HepG2 (cell line): ENCODE data around the gene PID1. TPM values are rescaled to one million over a fixed set of nuclear protein-coding genes. Genes with fewer than 3 reads are reported as not detected.

ENCODE experiments used
- ATAC-seq: fragments of 200-7000 bp; cut with Tn5 transposase; 3 replicates; pipeline ENCODE4 v1.9.1; 2020; ENCODE audit warnings: mild to moderate bottlenecking, moderate library complexity
- BruUV-seq: library from RNA; stranded (reverse); fragments of 400-500 nt; replicated peaks from 2 replicates; lab custom pipeline; 2021; lab: Mats Ljungman, UMichigan
- CTCF ChIA-PET: fragments of 300-600 bp; formaldehyde crosslinking; extraction: SDS; loops from one replicate; lab custom pipeline; 2021; ENCODE audit warnings: low total read pairs, inconsistent platforms, low intra/inter-chr PET ratio; lab: Yijun Ruan, JAX
- POLR2A ChIA-PET: fragments of 350-600 bp; sonication (Branson Sonifier 250); formaldehyde crosslinking; loops from one replicate; lab custom pipeline; 2020; ENCODE audit warnings: antibody characterized with exemption, inconsistent platforms; lab: Yijun Ruan, JAX
- DNase-seq: peaks from one replicate; pipeline ENCODE4 v3.0.0-alpha.2; 2015; ENCODE audit warnings: low spot score
- FAIRE-seq: peaks from 3 replicates; lab custom pipeline; 2011; peaks lifted over from hg19 to GRCh38; lab: Jason Lieb, UNC
- H2AFZ ChIP-seq: one replicate; pipeline ENCODE4 v1.6.1; 2011; ENCODE audit warnings: low read length, inconsistent platforms
- H3K27ac ChIP-seq: fragments of 300-600 bp; 3 replicates; pipeline ENCODE4 v1.8.0; 2011; ENCODE audit warnings: mixed run types, mild to moderate bottlenecking, mixed read lengths, low read length, inconsistent platforms; ENCODE audit not compliant: insufficient read depth; ENCODE audit errors: extremely low read length
- H3K27me3 ChIP-seq, 2 experiments: fragments of 200-600 bp in 1 of 2; 2 replicates in 1 of 2; 3 replicates in 1 of 2; pipeline versions ENCODE4 v1.6.0 to v1.8.0; 2011; ENCODE audit warnings: low read length in 2 of 2, mild to moderate bottlenecking in 2 of 2, moderate library complexity in 2 of 2, inconsistent platforms in 1 of 2; ENCODE audit not compliant: insufficient read depth in 2 of 2, control insufficient read depth in 1 of 2
- H3K36me3 ChIP-seq, 2 experiments: fragments of 200-600 bp in 1 of 2; replicated peaks in 1 of 2; 2 replicates in 1 of 2; 3 replicates in 1 of 2; pipeline versions ENCODE4 v1.5.1 to v1.8.0; 2011; ENCODE audit warnings: low read length in 2 of 2, inconsistent platforms in 1 of 2; ENCODE audit not compliant: insufficient read depth in 2 of 2, control insufficient read depth in 1 of 2
- H3K4me1 ChIP-seq: 2 replicates; pipeline ENCODE4 v1.5.1; 2012; ENCODE audit warnings: low read length, inconsistent platforms; ENCODE audit not compliant: insufficient read depth
- H3K4me2 ChIP-seq: 2 replicates; pipeline ENCODE4 v1.6.0; 2011; ENCODE audit warnings: low read depth, low read length, inconsistent platforms
- H3K4me3 ChIP-seq, 3 experiments: fragments of 200-600 bp in 1 of 3; sonication (generic), shearing (Covaris generic) in 1 of 3; replicated peaks in 1 of 3; 2 replicates each; pipeline ENCODE4 v1.5.1; 2011 to 2016; ENCODE audit warnings: low read length in 3 of 3, inconsistent platforms in 2 of 3, low read depth in 2 of 3, mild to moderate bottlenecking in 2 of 3, control low read depth in 1 of 3, mixed read lengths in 1 of 3; ENCODE audit not compliant: insufficient read depth in 1 of 3
- H3K79me2 ChIP-seq: one replicate; pipeline ENCODE4 v1.6.1; 2011; ENCODE audit warnings: low read length, inconsistent platforms; ENCODE audit not compliant: insufficient read depth
- H3K9ac ChIP-seq: 2 replicates; pipeline ENCODE4 v1.6.0; 2011; ENCODE audit warnings: mild to moderate bottlenecking, low read depth, low read length, inconsistent platforms; ENCODE audit not compliant: insufficient read depth
- H3K9me3 ChIP-seq: 2 replicates; pipeline ENCODE4 v1.5.1; 2012; ENCODE audit warnings: mild to moderate bottlenecking, low read length
- H4K20me1 ChIP-seq: 2 replicates; pipeline ENCODE4 v1.6.0; 2011; ENCODE audit warnings: inconsistent platforms, mild to moderate bottlenecking, low read length, moderate library complexity; ENCODE audit not compliant: insufficient read depth
- BCL6 ChIP-seq: IDR thresholded peaks from 2 replicates; pipeline ENCODE4 v1.6.1; 2016; ENCODE audit warnings: missing genetic modification reagents, missing compliant biosample characterization
- CBX5 ChIP-seq: sonication (generic); formaldehyde crosslinking; IDR thresholded peaks from 2 replicates; pipeline ENCODE4 v1.4.0; 2020; ENCODE audit warnings: missing genetic modification reagents, borderline replicate concordance
- GATA4 ChIP-seq: sonication (generic); IDR thresholded peaks from 2 replicates; pipeline ENCODE4 v1.6.1; 2016; ENCODE audit warnings: antibody characterized with exemption, low read depth, borderline replicate concordance
- HHEX ChIP-seq: IDR thresholded peaks from 2 replicates; pipeline ENCODE4 v1.6.1; 2016; ENCODE audit warnings: control low read depth
- KLF6 ChIP-seq: IDR thresholded peaks from 2 replicates; pipeline ENCODE4 v1.8.0; 2016; ENCODE audit warnings: missing biosample characterization, missing genetic modification reagents
- POLR2A ChIP-seq, 2 experiments: IDR thresholded peaks; 2 replicates each; pipeline ENCODE4 v1.6.1; 2011; ENCODE audit warnings: low read depth in 2 of 2, low read length in 2 of 2, mild to moderate bottlenecking in 1 of 2, moderate library complexity in 1 of 2; ENCODE audit not compliant: insufficient read depth in 1 of 2
- RBAK ChIP-seq: sonication (generic); formaldehyde crosslinking; IDR thresholded peaks from 2 replicates; pipeline ENCODE4 v1.5.1; 2020; ENCODE audit warnings: mild to moderate bottlenecking, missing genetic modification reagents
- ZNF263 ChIP-seq: sonication (generic); formaldehyde crosslinking; IDR thresholded peaks from 2 replicates; pipeline ENCODE4 v1.4.0; 2020; ENCODE audit warnings: missing genetic modification reagents
- ZNF451 ChIP-seq: sonication (generic); formaldehyde crosslinking; IDR thresholded peaks from 2 replicates; pipeline ENCODE4 v1.5.0; 2020; ENCODE audit warnings: mild to moderate bottlenecking, missing genetic modification reagents
- ZNF709 ChIP-seq: sonication (generic); formaldehyde crosslinking; IDR thresholded peaks from 2 replicates; pipeline ENCODE4 v1.5.0; 2020; ENCODE audit warnings: mild to moderate bottlenecking, missing genetic modification reagents
- ZNF788 ChIP-seq: sonication (generic); formaldehyde crosslinking; IDR thresholded peaks from 2 replicates; pipeline ENCODE4 v1.5.0; 2020; ENCODE audit warnings: mild to moderate bottlenecking, missing genetic modification reagents, borderline replicate concordance
- ZZZ3 ChIP-seq: sonication (generic); formaldehyde crosslinking; IDR thresholded peaks from 2 replicates; pipeline ENCODE4 v1.4.0; 2020; ENCODE audit warnings: missing genetic modification reagents, mild to moderate bottlenecking, borderline replicate concordance
- WGBS: methylation state at CpG from one replicate; pipeline ENCODE4 v1.1.6; 2017; ENCODE audit warnings: low lambda C conversion rate; 5-methylcytosine and 5-hydroxymethylcytosine counted together
- in situ Hi-C: cut with HindIII; loops from 2 replicates; pipeline ENCODE4 v1.10.0; 2017; ENCODE audit warnings: low pct_unique_long_range_greater_than_20kb; ENCODE audit not compliant: extremely low pct_ligation_motif_present
- intact Hi-C: fragments of 100-400 bp; cut with micrococcal nuclease; formaldehyde crosslinking; loops from one replicate; pipeline ENCODE4 v1.10.0; 2022; ENCODE audit not compliant: unreplicated experiment
- polyA plus RNA-seq, 8 experiments: library from polyadenylated mRNA; depleted of rRNA in 3 of 8; stranded (reverse) in 7 of 8; unstranded in 1 of 8; fragments of >200 nt; fragmentation: Illumina TruSeq in 4 of 8; extraction: Trizol in 4 of 8; gene quantifications; 2 replicates each; pipeline versions ENCODE4 v1.2.1 to v1.2.3, GENCODE V29; 2011 to 2016; ENCODE audit warnings: low read depth in 4 of 8, missing spikeins in 1 of 8, mixed read lengths in 1 of 8; ENCODE audit not compliant: insufficient read depth in 1 of 8
- total RNA-seq, 5 experiments: library from RNA; depleted of rRNA; stranded (reverse); fragments of >200 nt; fragmentation: Illumina TruSeq; extraction: Trizol; gene quantifications; 2 replicates each; pipeline ENCODE4 v1.2.3, GENCODE V29; 2016; ENCODE audit warnings: low read depth in 1 of 5
- TF ChIP-seq, protein P1 (sequence below): sonication (generic); formaldehyde crosslinking; IDR thresholded peaks from 2 replicates; pipeline ENCODE4 v1.4.0; 2020; ENCODE audit warnings: missing genetic modification reagents

The PID1 gene
- total and polyA plus RNA-seq, 2 of the 13 experiments (the other 11 are each of a cell fraction or from before 2014, with no cell fraction given) = 0.15 to 0.18 TPM

DNA sequence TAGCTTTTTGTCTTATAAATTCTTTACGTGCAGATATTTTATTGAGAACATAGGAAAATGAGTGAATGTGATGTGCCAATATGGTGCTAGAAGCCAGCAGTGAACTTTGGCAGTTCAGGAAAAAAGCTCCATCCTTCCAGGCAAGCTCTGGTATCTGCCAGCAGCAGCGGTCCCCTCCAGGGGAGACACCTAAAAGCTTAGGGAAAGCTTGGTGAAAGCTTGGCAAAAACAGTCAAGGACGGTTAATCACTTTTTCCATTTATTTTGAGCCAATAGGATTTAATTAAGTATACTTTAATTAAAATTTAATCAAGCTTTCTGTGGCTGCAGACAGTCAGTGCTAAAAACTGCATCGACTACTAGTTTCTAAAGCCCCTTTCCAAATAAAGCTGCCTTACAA is 60.4 kb downstream of the PID1 start:
- CTCF ChIA-PET = no interaction called here
- no TSS peak for BruUV-seq
- H4K20me1 ChIP-seq = no peaks in the 10 kb centered on the region
- H3K27me3 ChIP-seq = no peaks in the 10 kb centered on the region
- WGBS = 63% methylated on average over 4 of the region's 4 CpGs
- intact Hi-C loops (no loop called here), in situ Hi-C loops (no loop called here)
- no peak for ATAC-seq
- POLR2A ChIA-PET = no interaction called here
- TF ChIP-seq GATA4 = no peak
- TF ChIP-seq ZNF263 (CRISPR knock-in tag) = no peak
- no peak for TF ChIP-seq ZNF709
- no peak for TF ChIP-seq RBAK (CRISPR knock-in tag)
- TF ChIP-seq KLF6 (CRISPR knock-in tag) = no peak
- TF ChIP-seq ZNF788 = no peak
- no peak overlapping the region for H2AFZ ChIP-seq
- no peak overlapping the region for H3K4me2 ChIP-seq
- H3K79me2 ChIP-seq = no peaks in the 10 kb centered on the region
- H3K27ac ChIP-seq = no peak overlapping the region
- no peak for FAIRE-seq
- no peak overlapping the region for H3K9ac ChIP-seq
- no peaks in the 10 kb centered on the region for H3K4me1 ChIP-seq
- DNase-seq = no peak
- H3K4me3 ChIP-seq = no peak overlapping the region
- H3K36me3 ChIP-seq = no peaks in the 10 kb centered on the region
- H3K9me3 ChIP-seq = peaks cover 97% of the 10 kb centered on the region

DNA sequence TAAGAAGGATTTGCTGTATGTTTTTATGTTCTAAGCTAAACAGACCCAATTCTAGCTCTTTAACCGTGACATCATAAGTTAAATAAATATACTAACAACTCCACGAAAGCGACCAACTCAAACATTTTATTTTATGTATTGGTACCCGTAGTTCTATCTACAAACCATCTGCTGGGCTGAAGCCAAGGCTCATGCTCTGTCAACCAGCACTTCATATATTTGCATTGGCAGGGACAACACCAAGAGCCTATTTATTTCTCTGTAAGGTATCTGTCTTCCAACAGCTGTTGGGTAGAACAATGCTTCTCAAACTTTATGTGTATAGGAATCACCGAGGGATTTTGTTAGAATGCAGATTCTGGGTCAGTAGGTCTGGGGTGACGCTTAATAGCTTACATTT is 64.5 kb downstream of the PID1 start:
- Histone ChIP-seq H3K79me2 (no peaks in the 10 kb centered on the region), H3K27me3 (no peaks in the 10 kb centered on the region), H3K4me2 (no peak overlapping the region), H4K20me1 (no peaks in the 10 kb centered on the region), H3K4me1 (no peaks in the 10 kb centered on the region), H3K36me3 (no peaks in the 10 kb centered on the region), H3K4me3 (no peak overlapping the region), H3K9me3 (peaks cover 96% of the 10 kb centered on the region), H3K27ac (no peak overlapping the region), H2AFZ (no peak overlapping the region), H3K9ac (no peak overlapping the region)
- 58% methylated on average over 6 of the region's 6 CpGs for WGBS
- intact Hi-C loops (no loop called here), in situ Hi-C loops (no loop called here)
- DNase-seq (no peak), FAIRE-seq (no peak), ATAC-seq (no peak)
- ChIA-PET CTCF (no interaction called here), POLR2A (no interaction called here)
- TF ChIP-seq BCL6 (CRISPR knock-in tag) (no peak), ZNF788 (no peak), HHEX (CRISPR knock-in tag) (no peak), ZZZ3 (CRISPR knock-in tag) (no peak), ZNF263 (CRISPR knock-in tag) (no peak), CBX5 (no peak), ZNF451 (CRISPR knock-in tag) (no peak), POLR2A (IDR thresholded peaks at IDR 0.05; ENCODE audit: insufficient read depth in 1 of 2, low read depth in 2 of 2, low read length in 2 of 2) (no peak)
- TF ChIP-seq, protein P1, sequence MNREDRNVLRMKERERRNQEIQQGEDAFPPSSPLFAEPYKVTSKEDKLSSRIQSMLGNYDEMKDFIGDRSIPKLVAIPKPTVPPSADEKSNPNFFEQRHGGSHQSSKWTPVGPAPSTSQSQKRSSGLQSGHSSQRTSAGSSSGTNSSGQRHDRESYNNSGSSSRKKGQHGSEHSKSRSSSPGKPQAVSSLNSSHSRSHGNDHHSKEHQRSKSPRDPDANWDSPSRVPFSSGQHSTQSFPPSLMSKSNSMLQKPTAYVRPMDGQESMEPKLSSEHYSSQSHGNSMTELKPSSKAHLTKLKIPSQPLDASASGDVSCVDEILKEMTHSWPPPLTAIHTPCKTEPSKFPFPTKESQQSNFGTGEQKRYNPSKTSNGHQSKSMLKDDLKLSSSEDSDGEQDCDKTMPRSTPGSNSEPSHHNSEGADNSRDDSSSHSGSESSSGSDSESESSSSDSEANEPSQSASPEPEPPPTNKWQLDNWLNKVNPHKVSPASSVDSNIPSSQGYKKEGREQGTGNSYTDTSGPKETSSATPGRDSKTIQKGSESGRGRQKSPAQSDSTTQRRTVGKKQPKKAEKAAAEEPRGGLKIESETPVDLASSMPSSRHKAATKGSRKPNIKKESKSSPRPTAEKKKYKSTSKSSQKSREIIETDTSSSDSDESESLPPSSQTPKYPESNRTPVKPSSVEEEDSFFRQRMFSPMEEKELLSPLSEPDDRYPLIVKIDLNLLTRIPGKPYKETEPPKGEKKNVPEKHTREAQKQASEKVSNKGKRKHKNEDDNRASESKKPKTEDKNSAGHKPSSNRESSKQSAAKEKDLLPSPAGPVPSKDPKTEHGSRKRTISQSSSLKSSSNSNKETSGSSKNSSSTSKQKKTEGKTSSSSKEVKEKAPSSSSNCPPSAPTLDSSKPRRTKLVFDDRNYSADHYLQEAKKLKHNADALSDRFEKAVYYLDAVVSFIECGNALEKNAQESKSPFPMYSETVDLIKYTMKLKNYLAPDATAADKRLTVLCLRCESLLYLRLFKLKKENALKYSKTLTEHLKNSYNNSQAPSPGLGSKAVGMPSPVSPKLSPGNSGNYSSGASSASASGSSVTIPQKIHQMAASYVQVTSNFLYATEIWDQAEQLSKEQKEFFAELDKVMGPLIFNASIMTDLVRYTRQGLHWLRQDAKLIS (CRISPR knock-in tag) = no peak
- no TSS peak for BruUV-seq
